Liver (tissue), 9 donors: Measurements from ENCODE around the gene PITHD1. TPM values are rescaled to one million over a fixed set of nuclear protein-coding genes. Genes with fewer than 3 reads are reported as not detected.

Source experiments
- DNase-seq: peaks from one replicate; pipeline ENCODE4 v3.0.0-alpha.2; 2017; ENCODE audit warnings: low spot score
- H3K27ac ChIP-seq, 2 donors: one replicate each; pipeline ENCODE4 v1.7.0; 2013; ENCODE audit warnings: inconsistent platforms in 2 of 2, low read length in 2 of 2, control low read depth in 1 of 2, low read depth in 1 of 2, mild to moderate bottlenecking in 1 of 2
- H3K27me3 ChIP-seq, 4 donors: one replicate each; pipeline versions ENCODE4 v1.6.1 to v1.7.0; 2013; ENCODE audit warnings: low read length in 3 of 4, inconsistent platforms in 1 of 4, mild to moderate bottlenecking in 1 of 4, moderate library complexity in 1 of 4; ENCODE audit not compliant: control insufficient read depth in 4 of 4, insufficient read depth in 4 of 4
- H3K36me3 ChIP-seq, 4 donors: one replicate each; pipeline versions ENCODE4 v1.6.1 to v1.7.0; 2013; ENCODE audit warnings: low read length in 3 of 4, mild to moderate bottlenecking in 3 of 4, low read depth in 1 of 4, moderate library complexity in 1 of 4; ENCODE audit not compliant: control insufficient read depth in 4 of 4, insufficient read depth in 3 of 4
- H3K4me1 ChIP-seq, 4 donors: one replicate each; pipeline versions ENCODE4 v1.6.1 to v1.7.0; 2013; ENCODE audit warnings: low read length in 3 of 4, mild to moderate bottlenecking in 3 of 4, moderate library complexity in 1 of 4; ENCODE audit not compliant: control insufficient read depth in 4 of 4, insufficient read depth in 4 of 4
- H3K4me3 ChIP-seq, 3 donors: one replicate each; pipeline versions ENCODE4 v1.6.1 to v1.7.0; 2013; ENCODE audit warnings: low read length in 3 of 3, control low read depth in 1 of 3, low read depth in 1 of 3, mild to moderate bottlenecking in 1 of 3
- H3K9ac ChIP-seq, 2 donors: one replicate each; pipeline ENCODE4 v1.7.0; 2013; ENCODE audit warnings: low read length in 2 of 2, mild to moderate bottlenecking in 2 of 2, moderate library complexity in 2 of 2, control low read depth in 1 of 2, low read depth in 1 of 2
- H3K9me3 ChIP-seq, 4 donors: one replicate each; pipeline versions ENCODE4 v1.6.1 to v1.7.0; 2013; ENCODE audit warnings: low read length in 3 of 4; ENCODE audit not compliant: control insufficient read depth in 4 of 4
- GABPA ChIP-seq, 2 donors: IDR thresholded peaks in 1 of 2; conservative IDR thresholded peaks in 1 of 2; 2 replicates each; pipeline ENCODE4 v1.6.1; 2016; ENCODE audit warnings: antibody characterized with exemption in 2 of 2, mild to moderate bottlenecking in 1 of 2, moderate library complexity in 1 of 2
- RAD21 ChIP-seq, 2 donors: IDR thresholded peaks; 2 replicates each; pipeline ENCODE4 v1.6.1; 2016; ENCODE audit warnings: antibody characterized with exemption in 2 of 2, mild to moderate bottlenecking in 2 of 2
- SP1 ChIP-seq: IDR thresholded peaks from 2 replicates; pipeline ENCODE4 v1.6.1; 2018; ENCODE audit warnings: antibody characterized with exemption, mild to moderate bottlenecking
- TAF1 ChIP-seq: conservative IDR thresholded peaks from 2 replicates; pipeline ENCODE4 v1.6.1; 2016; ENCODE audit warnings: antibody characterized with exemption, mild to moderate bottlenecking
- YY1 ChIP-seq: IDR thresholded peaks from 2 replicates; pipeline ENCODE4 v1.6.1; 2016; ENCODE audit warnings: antibody characterized with exemption, mild to moderate bottlenecking
- ZBTB33 ChIP-seq: IDR thresholded peaks from 2 replicates; pipeline ENCODE4 v1.6.1; 2016; ENCODE audit warnings: antibody characterized with exemption
- WGBS: extraction: QIAGEN DNeasy Blood & Tissue Kit; methylation state at CpG from one replicate; pipeline ENCODE4 v1.1.7; 2013; 5-methylcytosine and 5-hydroxymethylcytosine counted together
- polyA plus RNA-seq, 2 donors: library from polyadenylated mRNA; stranded (reverse) in 1 of 2; unstranded in 1 of 2; fragments of 200-250 nt in 1 of 2; fragments of >200 nt in 1 of 2; fragmentation: Nextera tagmentation in 1 of 2; extraction: Ambion mirVana in 1 of 2; gene quantifications; one replicate each; pipeline versions ENCODE4 v1.2.1 to v1.2.3, GENCODE V29; 2013 to 2015
- total RNA-seq, 2 donors: library from RNA; depleted of rRNA; stranded (reverse); fragments of >200 nt; gene quantifications; one replicate each; pipeline ENCODE4 v1.2.3, GENCODE V29; 2014
- TF ChIP-seq, protein P1 (sequence below): IDR thresholded peaks from 2 replicates; pipeline ENCODE4 v1.6.1; 2016; ENCODE audit warnings: antibody characterized with exemption, mild to moderate bottlenecking
- TF ChIP-seq, protein P2 (sequence below): fragments of 150-350 bp; IDR thresholded peaks from 2 replicates; pipeline ENCODE4 v1.5.1; 2017; ENCODE audit warnings: improper control_type of control experiment, low read depth, low read length; ENCODE audit not compliant: missing input control
- donor health status: healthy.
- donor health status: healthy.
- donor health status: healthy.
- donor health status: healthy.
- donor health status: healthy.

The PITHD1 gene
- total and polyA plus RNA-seq, 4 donors, result 17.1 to 86.4 (median 24.8) TPM

DNA sequence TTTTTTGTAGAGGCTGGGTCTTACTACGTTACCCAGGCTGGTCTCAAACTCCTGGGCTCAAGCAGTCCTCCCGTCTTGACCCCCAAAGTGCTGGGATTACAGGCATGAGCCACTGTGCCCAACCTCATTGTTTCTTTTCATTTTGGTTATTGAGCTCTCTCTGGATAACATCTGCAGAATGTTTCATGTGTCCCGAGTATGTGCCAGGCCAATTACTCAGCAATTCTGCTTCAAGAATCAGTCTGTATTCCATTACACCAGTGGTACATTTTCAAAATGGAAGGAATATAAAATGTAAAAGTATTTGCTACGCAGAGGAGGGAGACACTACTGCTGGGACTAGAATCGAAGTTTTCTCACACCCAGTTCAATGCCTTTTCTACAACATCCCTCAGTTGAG is 36.6 kb upstream of the PITHD1 start (continued):
- TF ChIP-seq, protein P1, sequence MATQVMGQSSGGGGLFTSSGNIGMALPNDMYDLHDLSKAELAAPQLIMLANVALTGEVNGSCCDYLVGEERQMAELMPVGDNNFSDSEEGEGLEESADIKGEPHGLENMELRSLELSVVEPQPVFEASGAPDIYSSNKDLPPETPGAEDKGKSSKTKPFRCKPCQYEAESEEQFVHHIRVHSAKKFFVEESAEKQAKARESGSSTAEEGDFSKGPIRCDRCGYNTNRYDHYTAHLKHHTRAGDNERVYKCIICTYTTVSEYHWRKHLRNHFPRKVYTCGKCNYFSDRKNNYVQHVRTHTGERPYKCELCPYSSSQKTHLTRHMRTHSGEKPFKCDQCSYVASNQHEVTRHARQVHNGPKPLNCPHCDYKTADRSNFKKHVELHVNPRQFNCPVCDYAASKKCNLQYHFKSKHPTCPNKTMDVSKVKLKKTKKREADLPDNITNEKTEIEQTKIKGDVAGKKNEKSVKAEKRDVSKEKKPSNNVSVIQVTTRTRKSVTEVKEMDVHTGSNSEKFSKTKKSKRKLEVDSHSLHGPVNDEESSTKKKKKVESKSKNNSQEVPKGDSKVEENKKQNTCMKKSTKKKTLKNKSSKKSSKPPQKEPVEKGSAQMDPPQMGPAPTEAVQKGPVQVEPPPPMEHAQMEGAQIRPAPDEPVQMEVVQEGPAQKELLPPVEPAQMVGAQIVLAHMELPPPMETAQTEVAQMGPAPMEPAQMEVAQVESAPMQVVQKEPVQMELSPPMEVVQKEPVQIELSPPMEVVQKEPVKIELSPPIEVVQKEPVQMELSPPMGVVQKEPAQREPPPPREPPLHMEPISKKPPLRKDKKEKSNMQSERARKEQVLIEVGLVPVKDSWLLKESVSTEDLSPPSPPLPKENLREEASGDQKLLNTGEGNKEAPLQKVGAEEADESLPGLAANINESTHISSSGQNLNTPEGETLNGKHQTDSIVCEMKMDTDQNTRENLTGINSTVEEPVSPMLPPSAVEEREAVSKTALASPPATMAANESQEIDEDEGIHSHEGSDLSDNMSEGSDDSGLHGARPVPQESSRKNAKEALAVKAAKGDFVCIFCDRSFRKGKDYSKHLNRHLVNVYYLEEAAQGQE, result no peak
- TF ChIP-seq RAD21 (IDR thresholded peaks at IDR 0.05), result no peak
- TF ChIP-seq YY1, result no peak
- no peak for TF ChIP-seq TAF1

GRCh38 chr1:23742670-23743286 is 35.4 kb upstream of the PITHD1 start:
- H3K4me3 ChIP-seq, result peak overlapping the region; percentile 70 to 98 (median 89)
- peak; percentile 51 for DNase-seq
- H3K27ac ChIP-seq, result peak overlapping the region; percentile 82 to 95
- H3K9me3 ChIP-seq, result no peaks in the 10 kb centered on the region
- peaks cover 0 to 5% (median 2%) of the 10 kb centered on the region in 4 donors for H3K36me3 ChIP-seq
- H3K4me1 ChIP-seq, result peaks cover 3 to 43% (median 26%) of the 10 kb centered on the region in 4 donors
- 10% methylated on average over 28 of the region's 28 CpGs for WGBS
- no peaks in the 10 kb centered on the region for H3K27me3 ChIP-seq
- peak overlapping the region; percentile 56 to 58 for H3K9ac ChIP-seq
- TF ChIP-seq, protein P2, sequence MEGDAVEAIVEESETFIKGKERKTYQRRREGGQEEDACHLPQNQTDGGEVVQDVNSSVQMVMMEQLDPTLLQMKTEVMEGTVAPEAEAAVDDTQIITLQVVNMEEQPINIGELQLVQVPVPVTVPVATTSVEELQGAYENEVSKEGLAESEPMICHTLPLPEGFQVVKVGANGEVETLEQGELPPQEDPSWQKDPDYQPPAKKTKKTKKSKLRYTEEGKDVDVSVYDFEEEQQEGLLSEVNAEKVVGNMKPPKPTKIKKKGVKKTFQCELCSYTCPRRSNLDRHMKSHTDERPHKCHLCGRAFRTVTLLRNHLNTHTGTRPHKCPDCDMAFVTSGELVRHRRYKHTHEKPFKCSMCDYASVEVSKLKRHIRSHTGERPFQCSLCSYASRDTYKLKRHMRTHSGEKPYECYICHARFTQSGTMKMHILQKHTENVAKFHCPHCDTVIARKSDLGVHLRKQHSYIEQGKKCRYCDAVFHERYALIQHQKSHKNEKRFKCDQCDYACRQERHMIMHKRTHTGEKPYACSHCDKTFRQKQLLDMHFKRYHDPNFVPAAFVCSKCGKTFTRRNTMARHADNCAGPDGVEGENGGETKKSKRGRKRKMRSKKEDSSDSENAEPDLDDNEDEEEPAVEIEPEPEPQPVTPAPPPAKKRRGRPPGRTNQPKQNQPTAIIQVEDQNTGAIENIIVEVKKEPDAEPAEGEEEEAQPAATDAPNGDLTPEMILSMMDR, result no peak
- no peak for TF ChIP-seq SP1
- no peak for TF ChIP-seq ZBTB33

- Histone ChIP-seq H3K27ac (peak within 1 kb of the TSS; percentile 82 to 95), H3K27me3 (no peaks in the 10 kb centered on the region), H3K9me3 (no peaks in the 10 kb centered on the region), H3K4me3 (peak within 1 kb of the TSS; percentile 70 to 98 (median 89)), H3K4me1 (peaks cover 3 to 50% (median 31%) of the 10 kb centered on the region in 4 donors), H3K9ac (peak within 1 kb of the TSS; percentile 58 to 79), H3K36me3 (peaks cover 0 to 6% (median 3%) of the 10 kb centered on the region in 4 donors)
- WGBS, result under 1% methylated on average over 119 of the region's 119 CpGs
- DNase-seq, result peak; percentile 73
- TF ChIP-seq SP1 (no peak), YY1 (peak; percentile 85), GABPA (IDR thresholded peaks at IDR 0.05 in 1 of 2, conservative IDR thresholded peaks at IDR 0.05 in 1 of 2) (peak in 1 of 2 donors; percentile 88)
These were observed 34.7 kb upstream of the PITHD1 start, which contains the start of gene ELOA for GRCh38 chr1:23743287-23744152. TSS of gene ELOA (plus strand) at chr1:23743471. CDS start at chr1:23743504, 33 bp downstream.
